SK-N-SH treated with all-trans-retinoic acid at 6 μM for 48 hours (cell line): ENCODE measurements around the gene DAGLB.

ENCODE experiments used
- ATAC-seq: fragments of 200-7000 bp; cut with Tn5 transposase; 3 replicates; pipeline ENCODE4 v1.9.1; 2020; ENCODE audit warnings: mild to moderate bottlenecking, moderate library complexity
- ARNTL ChIP-seq: fragments of 450-650 bp; formaldehyde crosslinking; IDR thresholded peaks from 2 replicates; pipeline ENCODE4 v1.5.0; 2020; ENCODE audit warnings: low read depth, mild to moderate bottlenecking, moderate library complexity, borderline replicate concordance
- BACH2 ChIP-seq: fragments of 250-450 bp; sonication (Bioruptor Pico); IDR thresholded peaks from 2 replicates; pipeline ENCODE4 v1.9.0; 2021; ENCODE audit warnings: mild to moderate bottlenecking, borderline replicate concordance
- CREB5 ChIP-seq: fragments of 250-450 bp; sonication (Bioruptor Pico); IDR thresholded peaks from 2 replicates; pipeline ENCODE4 v1.5.1; 2020; ENCODE audit warnings: low read depth, mild to moderate bottlenecking, moderate library complexity
- CSDC2 ChIP-seq: fragments of 250-450 bp; sonication (Bioruptor Pico); IDR thresholded peaks from 2 replicates; pipeline ENCODE4 v1.5.0; 2020; ENCODE audit warnings: mild to moderate bottlenecking, moderate library complexity
- ESRRG ChIP-seq: fragments of 250-450 bp; sonication (Bioruptor Pico); IDR thresholded peaks from 2 replicates; pipeline ENCODE4 v1.6.1; 2021; ENCODE audit warnings: mild to moderate bottlenecking
- GLIS3 ChIP-seq: fragments of 250-450 bp; sonication (Bioruptor Pico); IDR thresholded peaks from 2 replicates; pipeline ENCODE4 v1.5.0; 2020; ENCODE audit warnings: mild to moderate bottlenecking, moderate library complexity
- OSR1 ChIP-seq: fragments of 250-450 bp; sonication (Bioruptor Pico); IDR thresholded peaks from 2 replicates; pipeline ENCODE4 v1.8.0; 2022; ENCODE audit warnings: moderate library complexity, mild to moderate bottlenecking, inconsistent platforms
- PATZ1 ChIP-seq: fragments of 250-450 bp; sonication (Bioruptor Pico); IDR thresholded peaks from 2 replicates; pipeline ENCODE4 v1.8.0; 2020; ENCODE audit warnings: mild to moderate bottlenecking, moderate library complexity, borderline replicate concordance
- POU6F1 ChIP-seq: fragments of 250-450 bp; sonication (Bioruptor Pico); IDR thresholded peaks from 2 replicates; pipeline ENCODE4 v1.8.0; 2021; ENCODE audit warnings: low read depth, mild to moderate bottlenecking, moderate library complexity, borderline replicate concordance
- PPARA ChIP-seq: fragments of 250-450 bp; sonication (Bioruptor Pico); IDR thresholded peaks from 2 replicates; pipeline ENCODE4 v1.5.0; 2020; ENCODE audit warnings: mild to moderate bottlenecking, borderline replicate concordance
- RARB ChIP-seq: fragments of 250-450 bp; sonication (Bioruptor Pico); IDR thresholded peaks from 2 replicates; pipeline ENCODE4 v1.8.0; 2021; ENCODE audit warnings: mild to moderate bottlenecking, moderate library complexity
- SNAI2 ChIP-seq: fragments of 250-450 bp; sonication (Bioruptor Pico); IDR thresholded peaks from 2 replicates; pipeline ENCODE4 v1.5.0; 2020; ENCODE audit warnings: mild to moderate bottlenecking, moderate library complexity
- TCF4 ChIP-seq: fragments of 250-450 bp; sonication (Bioruptor Pico); IDR thresholded peaks from 2 replicates; pipeline ENCODE4 v1.8.0; 2021; ENCODE audit warnings: mild to moderate bottlenecking, moderate library complexity, borderline replicate concordance
- TOX ChIP-seq: fragments of 250-450 bp; sonication (Bioruptor Pico); IDR thresholded peaks from 2 replicates; pipeline ENCODE4 v1.8.0; 2021; ENCODE audit warnings: mild to moderate bottlenecking, moderate library complexity, borderline replicate concordance
- ZC3H10 ChIP-seq: fragments of 250-450 bp; sonication (Bioruptor Pico); IDR thresholded peaks from 2 replicates; pipeline ENCODE4 v1.5.1; 2021; ENCODE audit warnings: mild to moderate bottlenecking, moderate library complexity
- ZFP3 ChIP-seq: fragments of 250-450 bp; sonication (Bioruptor Pico); IDR thresholded peaks from 2 replicates; pipeline ENCODE4 v1.5.0; 2020; ENCODE audit warnings: mild to moderate bottlenecking, moderate library complexity
- ZFP30 ChIP-seq: fragments of 450-650 bp; formaldehyde crosslinking; IDR thresholded peaks from 2 replicates; pipeline ENCODE4 v1.5.0; 2022; ENCODE audit warnings: mild to moderate bottlenecking, moderate library complexity
- ZNF565 ChIP-seq: fragments of 450-650 bp; formaldehyde crosslinking; conservative IDR thresholded peaks from 2 replicates; pipeline ENCODE4 v1.5.0; 2020; ENCODE audit warnings: low read depth, mild to moderate bottlenecking, moderate library complexity
- ZNF70 ChIP-seq: fragments of 450-650 bp; formaldehyde crosslinking; IDR thresholded peaks from 2 replicates; pipeline ENCODE4 v1.5.0; 2020; ENCODE audit warnings: mild to moderate bottlenecking, moderate library complexity
- ZNF8 ChIP-seq: fragments of 450-650 bp; formaldehyde crosslinking; IDR thresholded peaks from 2 replicates; pipeline ENCODE4 v1.5.0; 2020; ENCODE audit warnings: mild to moderate bottlenecking, moderate library complexity
- TF ChIP-seq, protein P1 (sequence below): fragments of 250-450 bp; sonication (Bioruptor Pico); IDR thresholded peaks from 2 replicates; pipeline ENCODE4 v1.5.1; 2021; ENCODE audit warnings: mild to moderate bottlenecking, moderate library complexity
- TF ChIP-seq, protein P2 (sequence below): fragments of 250-450 bp; sonication (Bioruptor Pico); IDR thresholded peaks from 2 replicates; pipeline ENCODE4 v1.5.0; 2020; ENCODE audit warnings: mild to moderate bottlenecking, moderate library complexity

DAGLB gene

GRCh38 chr7:6479067-6479466, 31.3 kb upstream of the DAGLB start (continued):
- TF ChIP-seq PATZ1 (no peak), BACH2 (no peak), RARB (CRISPR knock-in tag) (no peak), GLIS3 (CRISPR knock-in tag) (no peak), ZNF70 (no peak), ARNTL (no peak), POU6F1 (no peak), ZNF565 (CRISPR knock-in tag) (no peak), TOX (CRISPR knock-in tag) (no peak), ZFP3 (CRISPR knock-in tag) (no peak), SNAI2 (no peak)

DNA sequence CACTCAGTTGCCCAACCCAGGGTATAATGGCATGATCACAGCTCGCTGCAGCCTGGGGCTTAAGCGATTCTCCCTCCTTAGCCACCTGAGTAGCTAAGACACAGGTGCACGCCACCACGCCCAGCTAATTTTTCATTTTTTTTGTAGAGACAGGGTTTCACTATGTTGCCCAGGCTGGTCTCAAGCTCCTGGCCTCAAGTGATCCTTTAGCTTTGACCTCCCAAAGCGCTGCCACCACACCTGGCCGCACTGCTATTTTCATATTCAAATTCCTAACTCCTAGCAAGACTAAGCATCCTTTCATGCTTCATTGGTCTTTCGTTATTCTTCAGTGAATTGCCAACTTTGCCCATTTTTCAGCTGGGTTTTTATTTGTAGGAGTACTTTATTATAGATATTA, 30.4 kb upstream of the DAGLB start:
- TF ChIP-seq PPARA (CRISPR knock-in tag), result no peak
- no peak for TF ChIP-seq CREB5 (CRISPR knock-in tag)
- TF ChIP-seq, protein P1, sequence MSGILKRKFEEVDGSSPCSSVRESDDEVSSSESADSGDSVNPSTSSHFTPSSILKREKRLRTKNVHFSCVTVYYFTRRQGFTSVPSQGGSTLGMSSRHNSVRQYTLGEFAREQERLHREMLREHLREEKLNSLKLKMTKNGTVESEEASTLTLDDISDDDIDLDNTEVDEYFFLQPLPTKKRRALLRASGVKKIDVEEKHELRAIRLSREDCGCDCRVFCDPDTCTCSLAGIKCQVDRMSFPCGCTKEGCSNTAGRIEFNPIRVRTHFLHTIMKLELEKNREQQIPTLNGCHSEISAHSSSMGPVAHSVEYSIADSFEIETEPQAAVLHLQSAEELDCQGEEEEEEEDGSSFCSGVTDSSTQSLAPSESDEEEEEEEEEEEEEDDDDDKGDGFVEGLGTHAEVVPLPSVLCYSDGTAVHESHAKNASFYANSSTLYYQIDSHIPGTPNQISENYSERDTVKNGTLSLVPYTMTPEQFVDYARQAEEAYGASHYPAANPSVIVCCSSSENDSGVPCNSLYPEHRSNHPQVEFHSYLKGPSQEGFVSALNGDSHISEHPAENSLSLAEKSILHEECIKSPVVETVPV, result no peak
- TF ChIP-seq TCF4 (CRISPR knock-in tag), result no peak
- no peak for TF ChIP-seq CSDC2 (CRISPR knock-in tag)
- no peak for TF ChIP-seq ESRRG (CRISPR knock-in tag)
- TF ChIP-seq GLIS3 (CRISPR knock-in tag), result no peak
- TF ChIP-seq RARB (CRISPR knock-in tag), result no peak
- TF ChIP-seq ARNTL, result no peak
- no peak for TF ChIP-seq ZFP30 (CRISPR knock-in tag)
- no peak for ATAC-seq

DNA sequence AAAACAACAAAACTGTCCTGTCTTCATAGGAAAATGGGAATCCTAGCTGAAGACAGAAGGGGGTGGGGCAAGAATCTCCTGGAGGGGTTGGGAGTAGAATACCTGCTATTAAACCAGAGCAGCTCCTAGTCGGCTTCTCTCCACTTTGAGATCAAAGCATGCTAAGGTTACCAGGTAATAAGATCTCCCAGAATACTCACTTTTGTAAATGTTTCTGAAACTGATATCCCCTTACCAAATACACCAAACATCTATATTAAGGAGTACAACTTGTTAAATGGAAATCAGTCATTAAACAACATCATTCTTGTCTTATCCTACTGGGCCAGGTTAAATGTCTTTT, 29.5 kb upstream of the DAGLB start:
- ATAC-seq, result no peak
- TF ChIP-seq ZNF8 (no peak), ZC3H10 (no peak), ZNF565 (CRISPR knock-in tag) (no peak), BACH2 (no peak), SNAI2 (no peak), CSDC2 (CRISPR knock-in tag) (no peak), ESRRG (CRISPR knock-in tag) (no peak), ZFP3 (CRISPR knock-in tag) (no peak), GLIS3 (CRISPR knock-in tag) (no peak), ZNF70 (no peak), PPARA (CRISPR knock-in tag) (no peak), OSR1 (CRISPR knock-in tag) (no peak), RARB (CRISPR knock-in tag) (no peak), TCF4 (CRISPR knock-in tag) (no peak)
- TF ChIP-seq, protein P1, result no peak

DNA sequence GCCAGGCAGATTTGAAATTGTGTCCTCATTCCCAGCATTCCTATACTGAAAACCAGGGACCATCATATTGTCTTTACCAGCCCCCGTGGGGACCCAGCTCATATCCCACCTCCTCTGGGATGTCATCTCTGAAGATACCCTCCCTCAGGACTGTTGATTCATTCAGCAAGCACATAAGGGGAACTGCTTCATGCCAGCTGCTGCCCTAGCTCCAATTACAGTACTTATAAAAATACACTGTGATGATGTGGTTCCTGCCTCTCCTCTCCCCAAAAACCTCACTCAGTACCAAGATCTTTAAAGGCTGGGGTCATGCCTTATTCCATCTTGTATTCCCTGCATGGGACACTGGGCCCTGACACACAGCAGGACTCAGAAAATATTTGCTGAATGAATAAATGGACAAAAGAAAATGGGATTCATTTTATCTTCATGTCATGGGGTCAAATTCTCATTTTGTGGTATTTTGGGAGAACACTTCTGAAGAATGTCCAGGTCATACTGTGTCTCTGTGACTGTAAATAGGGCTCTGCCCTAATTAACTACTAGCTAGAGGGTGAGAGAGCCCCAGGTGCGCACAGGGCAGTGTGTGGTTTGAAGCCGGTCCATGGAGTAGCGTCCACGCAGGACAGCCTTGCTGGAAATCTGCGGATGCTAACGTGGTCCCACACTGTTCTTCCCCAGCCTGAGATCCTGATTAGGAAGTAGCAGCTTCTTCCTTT, 29.0 kb upstream of the DAGLB start:
- ATAC-seq, result no peak
- TF ChIP-seq POU6F1, result no peak
- no peak for TF ChIP-seq ZNF8
- no peak for TF ChIP-seq OSR1 (CRISPR knock-in tag)
- TF ChIP-seq ZNF70, result no peak
- TF ChIP-seq, protein P1, result no peak
- no peak for TF ChIP-seq TCF4 (CRISPR knock-in tag)
- TF ChIP-seq, protein P2, sequence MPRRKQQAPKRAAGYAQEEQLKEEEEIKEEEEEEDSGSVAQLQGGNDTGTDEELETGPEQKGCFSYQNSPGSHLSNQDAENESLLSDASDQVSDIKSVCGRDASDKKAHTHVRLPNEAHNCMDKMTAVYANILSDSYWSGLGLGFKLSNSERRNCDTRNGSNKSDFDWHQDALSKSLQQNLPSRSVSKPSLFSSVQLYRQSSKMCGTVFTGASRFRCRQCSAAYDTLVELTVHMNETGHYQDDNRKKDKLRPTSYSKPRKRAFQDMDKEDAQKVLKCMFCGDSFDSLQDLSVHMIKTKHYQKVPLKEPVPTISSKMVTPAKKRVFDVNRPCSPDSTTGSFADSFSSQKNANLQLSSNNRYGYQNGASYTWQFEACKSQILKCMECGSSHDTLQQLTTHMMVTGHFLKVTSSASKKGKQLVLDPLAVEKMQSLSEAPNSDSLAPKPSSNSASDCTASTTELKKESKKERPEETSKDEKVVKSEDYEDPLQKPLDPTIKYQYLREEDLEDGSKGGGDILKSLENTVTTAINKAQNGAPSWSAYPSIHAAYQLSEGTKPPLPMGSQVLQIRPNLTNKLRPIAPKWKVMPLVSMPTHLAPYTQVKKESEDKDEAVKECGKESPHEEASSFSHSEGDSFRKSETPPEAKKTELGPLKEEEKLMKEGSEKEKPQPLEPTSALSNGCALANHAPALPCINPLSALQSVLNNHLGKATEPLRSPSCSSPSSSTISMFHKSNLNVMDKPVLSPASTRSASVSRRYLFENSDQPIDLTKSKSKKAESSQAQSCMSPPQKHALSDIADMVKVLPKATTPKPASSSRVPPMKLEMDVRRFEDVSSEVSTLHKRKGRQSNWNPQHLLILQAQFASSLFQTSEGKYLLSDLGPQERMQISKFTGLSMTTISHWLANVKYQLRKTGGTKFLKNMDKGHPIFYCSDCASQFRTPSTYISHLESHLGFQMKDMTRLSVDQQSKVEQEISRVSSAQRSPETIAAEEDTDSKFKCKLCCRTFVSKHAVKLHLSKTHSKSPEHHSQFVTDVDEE (CRISPR knock-in tag), result no peak
- TF ChIP-seq CSDC2 (CRISPR knock-in tag), result no peak
